Stimulated activated CD4-positive, alpha-beta T cell treated with anti-CD3 and anti-CD28 coated beads, Interleukin-12 subunit alpha, Interleukin-12 subunit beta, amount 100 ng/mL, for 24 hours (primary cell): ENCODE measurements around the gene PRSS21.
A peak's percentile ranks its signal among the peaks of the same experiment; 100 is the strongest.

Experiments used
- DNase-seq, 2 experiments: peaks; one replicate each; pipeline ENCODE4 v3.0.0-alpha.2; 2020; ENCODE audit warnings: low read depth in 2 of 2

The PRSS21 gene

DNA sequence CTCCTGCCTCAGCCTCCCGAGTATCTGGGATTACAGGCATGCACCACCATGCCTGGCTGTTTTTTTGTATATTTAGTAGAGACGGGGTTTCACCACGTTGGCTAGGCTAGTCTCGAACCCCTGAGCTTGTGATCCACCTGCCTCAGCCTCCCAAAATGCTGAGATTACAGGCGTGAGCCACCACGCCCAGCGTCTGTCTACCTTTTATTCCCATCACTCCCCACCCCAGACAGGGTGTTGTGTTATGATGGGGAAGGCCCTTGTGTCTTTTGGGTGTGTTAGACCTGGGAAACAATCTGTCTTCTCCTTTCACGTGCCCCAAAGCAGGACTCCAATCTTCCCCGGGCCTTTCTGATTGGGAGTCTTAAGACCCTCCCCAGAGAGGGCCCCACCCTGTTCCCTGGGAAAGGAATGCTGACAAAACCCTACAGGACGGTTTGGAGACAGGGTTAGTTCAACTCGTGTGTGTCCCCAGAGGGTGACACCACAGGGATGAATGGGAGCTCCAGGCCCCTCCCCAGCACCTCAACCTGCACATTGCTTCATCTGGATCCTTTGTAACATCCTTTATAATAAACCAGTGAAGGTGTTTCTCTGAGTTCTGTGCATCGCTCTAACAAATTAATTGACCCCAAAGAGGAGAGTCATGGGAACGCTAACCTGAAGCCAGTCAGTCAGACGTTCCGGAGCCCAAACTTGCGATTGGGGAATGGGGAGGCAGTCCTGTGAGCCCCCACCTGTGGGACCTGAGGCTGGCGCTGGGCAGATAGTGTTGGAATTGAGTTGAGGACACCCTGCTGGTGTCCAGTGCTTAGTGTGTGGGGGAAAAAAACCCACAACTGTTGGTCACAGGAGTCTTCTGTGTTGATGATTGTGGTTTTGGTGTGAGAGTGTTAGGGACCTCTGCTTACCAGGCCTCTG is 36.8 kb upstream of the PRSS21 start:
- no peak for DNase-seq

DNA sequence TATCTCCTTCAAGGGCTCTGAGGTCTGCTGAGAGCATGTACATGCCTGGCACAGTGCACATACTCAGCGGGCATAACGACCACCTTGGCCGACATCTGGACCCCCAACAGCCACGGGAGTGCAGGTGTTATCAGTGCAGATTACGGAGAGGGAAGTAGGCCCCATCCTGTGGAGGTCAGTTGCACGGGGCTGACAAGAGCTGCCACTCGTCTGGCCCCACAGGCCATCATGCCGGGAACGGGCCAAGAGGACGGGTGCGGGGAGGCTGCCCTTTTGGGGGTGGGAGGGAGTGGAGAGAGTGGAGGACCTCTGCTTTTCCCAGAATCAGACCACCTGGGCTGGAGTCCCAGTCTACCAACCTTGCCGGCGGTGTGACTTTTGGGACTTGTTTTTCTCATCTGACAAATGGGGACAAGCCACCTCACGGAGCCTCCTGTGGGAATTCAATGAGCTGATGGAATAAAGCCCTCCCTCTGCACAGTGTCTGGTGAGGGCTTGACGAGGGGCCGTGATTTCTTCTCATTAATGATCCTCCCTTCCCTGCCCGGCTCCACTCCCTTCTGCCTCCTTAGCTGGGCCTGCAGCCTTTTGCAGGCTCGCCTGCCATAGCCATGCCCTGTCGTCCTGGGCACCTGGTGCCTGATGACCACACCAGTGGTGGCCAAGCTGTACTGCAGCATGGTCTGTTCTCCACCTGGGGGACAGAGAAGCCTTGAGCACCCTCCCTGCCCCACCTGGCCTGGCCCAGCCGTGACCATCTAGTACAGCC is 34.3 kb upstream of the PRSS21 start:
- no peak for DNase-seq

DNA sequence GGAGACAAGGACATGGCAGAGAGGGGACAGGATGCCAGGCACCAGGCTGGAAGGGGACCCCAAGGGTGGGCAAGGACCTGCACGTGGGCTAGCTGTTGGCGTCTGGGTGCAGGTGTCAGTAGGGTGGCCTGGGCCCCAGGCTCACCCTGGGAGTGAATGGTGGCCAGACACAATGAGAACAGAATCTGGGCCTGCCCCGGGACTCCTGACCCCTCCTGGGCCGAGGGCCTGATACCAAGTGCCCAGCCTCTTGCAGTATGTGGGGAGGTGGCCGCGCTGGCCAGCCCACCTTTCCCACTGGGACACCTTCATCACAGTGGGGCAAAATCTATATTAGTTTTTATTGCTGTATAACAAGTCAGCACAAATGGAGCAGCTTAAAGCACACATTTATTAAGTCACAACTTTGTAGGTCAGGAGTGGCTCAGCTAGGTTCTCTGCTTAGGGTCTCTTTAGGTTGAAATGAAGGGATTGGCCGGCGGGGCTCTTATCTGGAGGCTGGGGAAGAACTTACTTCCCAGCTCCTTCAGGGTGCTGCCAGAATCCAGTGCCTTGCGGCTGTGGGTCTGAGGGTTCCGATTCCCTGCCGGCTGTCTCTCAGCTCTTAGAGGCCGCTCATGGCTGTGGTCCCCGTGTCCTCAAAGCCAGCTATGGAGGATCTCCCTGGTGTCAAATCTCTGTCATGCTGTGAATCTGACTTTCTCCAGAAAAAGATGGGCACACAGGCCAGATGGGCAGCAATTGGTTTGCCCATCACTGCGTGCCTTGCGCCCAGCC is 33.3 kb upstream of the PRSS21 start:
- DNase-seq, result no peak

DNA sequence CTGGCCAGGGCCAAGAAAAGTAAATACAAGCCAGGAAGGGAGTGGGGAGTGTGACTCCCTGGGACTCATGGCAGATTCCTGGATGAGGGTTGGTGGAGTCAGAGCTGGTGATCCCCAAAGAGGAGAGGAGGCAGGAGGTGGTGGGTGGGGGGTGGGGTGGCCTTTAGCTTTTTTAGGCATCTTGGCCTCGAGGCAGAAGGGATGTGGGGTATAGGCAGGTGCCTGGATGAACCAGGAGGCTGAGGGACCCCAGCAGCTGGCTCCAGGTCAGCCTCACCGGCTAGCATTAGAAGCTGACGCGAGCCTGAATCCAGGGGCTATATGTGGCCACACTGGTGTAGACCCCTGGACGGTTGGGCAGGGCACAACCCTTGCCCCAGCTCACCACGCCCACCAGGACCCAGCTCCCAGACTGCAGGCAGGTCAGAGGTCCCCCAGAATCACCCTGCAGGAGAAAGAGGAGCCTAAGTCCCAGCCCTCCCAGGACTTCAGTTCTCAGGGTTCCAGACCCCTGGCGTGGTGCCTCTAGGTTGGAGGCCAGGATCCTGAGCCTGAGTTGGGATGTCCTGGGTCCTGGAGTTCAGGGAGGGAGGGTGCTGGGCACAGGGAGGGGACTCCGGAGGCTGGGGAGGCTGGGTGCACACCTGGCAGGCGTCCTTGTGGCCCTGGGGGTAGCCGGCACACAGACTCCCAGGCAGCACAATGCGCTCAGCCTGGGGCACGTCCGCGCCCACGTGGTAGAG is 32.5 kb upstream of the PRSS21 start:
- no peak for DNase-seq

DNA sequence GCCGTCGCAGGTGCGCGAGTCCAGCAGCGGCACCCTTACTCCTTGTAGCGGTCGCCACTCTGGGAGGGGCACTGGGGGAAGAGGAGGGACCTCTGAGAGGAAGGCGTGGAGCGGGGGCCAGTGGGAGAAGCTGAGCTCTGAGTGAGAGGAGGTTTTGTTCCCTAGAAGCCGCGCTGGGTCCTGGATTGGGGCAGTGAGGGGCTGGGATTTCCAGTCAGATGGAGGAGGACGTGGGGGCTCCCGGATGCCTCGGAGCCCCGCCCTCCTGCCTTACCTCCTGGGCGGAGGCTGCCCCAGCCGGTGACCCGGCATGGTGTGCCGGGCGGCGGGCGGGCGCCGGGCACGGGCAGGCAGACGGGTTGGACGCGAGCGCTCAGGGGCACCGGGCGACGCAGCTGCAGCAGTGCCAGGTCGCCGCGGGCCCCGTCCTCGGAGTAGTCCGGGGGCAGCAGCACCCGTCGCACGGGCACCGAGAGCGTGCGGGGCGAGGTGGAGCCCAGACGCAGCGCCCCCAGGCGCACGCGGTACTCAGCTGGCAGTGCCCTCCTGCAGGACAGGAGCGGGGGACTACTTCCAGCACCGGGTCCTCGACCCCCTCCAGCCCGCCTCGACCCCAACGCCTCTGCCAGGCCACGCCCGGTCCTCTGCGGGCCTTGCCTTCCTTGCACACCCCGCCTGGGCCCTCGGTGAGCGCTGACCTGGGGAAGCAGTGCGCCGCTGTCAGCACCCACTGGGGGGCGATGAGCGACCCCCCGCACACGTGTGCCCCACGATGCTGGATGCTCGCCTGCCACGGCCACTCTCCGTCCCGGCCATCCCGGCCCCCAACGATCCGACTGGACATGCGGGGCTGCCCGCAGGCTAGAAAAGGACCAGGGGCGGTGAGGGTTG is 31.7 kb upstream of the PRSS21 start:
- DNase-seq, result peak in 1 of 2 experiments; percentile 54

DNA sequence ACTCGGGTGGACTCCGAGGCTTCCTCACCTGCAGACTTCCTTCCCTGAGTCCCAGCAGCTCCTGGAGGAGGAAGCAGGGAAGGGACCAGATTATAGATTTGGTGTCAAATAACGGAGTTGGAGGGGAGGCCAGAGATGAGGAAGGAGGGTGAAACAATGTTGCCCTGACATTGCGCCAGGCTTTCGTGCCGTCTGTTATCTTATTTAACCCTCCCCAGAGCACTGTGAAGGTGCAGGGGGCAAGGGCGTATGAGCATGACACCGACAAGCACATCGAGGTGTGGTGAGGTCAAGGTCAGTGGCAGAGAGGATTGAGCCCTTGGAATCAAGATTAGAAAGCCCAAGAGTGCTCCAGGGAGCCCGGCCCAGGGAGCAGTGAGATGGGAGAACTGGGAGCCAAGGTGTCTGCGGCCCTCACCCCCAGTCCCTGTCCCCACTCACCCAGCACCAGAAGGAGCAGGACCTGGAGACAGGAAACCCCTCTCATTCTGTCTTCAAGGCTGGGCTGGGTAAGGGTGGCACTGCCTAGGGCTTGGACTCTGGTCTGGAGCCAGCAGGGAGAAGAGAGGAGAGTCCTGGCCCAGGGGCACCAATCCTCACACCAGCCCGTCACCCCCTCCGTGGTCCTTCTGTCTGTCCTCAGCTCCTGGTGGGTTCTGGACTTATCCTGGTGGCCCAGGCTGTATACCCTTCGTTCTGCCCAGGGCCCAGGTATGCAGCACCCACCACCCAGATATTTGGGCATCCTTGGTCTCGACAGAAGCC is 30.8 kb upstream of the PRSS21 start:
- DNase-seq, result no peak

DNA sequence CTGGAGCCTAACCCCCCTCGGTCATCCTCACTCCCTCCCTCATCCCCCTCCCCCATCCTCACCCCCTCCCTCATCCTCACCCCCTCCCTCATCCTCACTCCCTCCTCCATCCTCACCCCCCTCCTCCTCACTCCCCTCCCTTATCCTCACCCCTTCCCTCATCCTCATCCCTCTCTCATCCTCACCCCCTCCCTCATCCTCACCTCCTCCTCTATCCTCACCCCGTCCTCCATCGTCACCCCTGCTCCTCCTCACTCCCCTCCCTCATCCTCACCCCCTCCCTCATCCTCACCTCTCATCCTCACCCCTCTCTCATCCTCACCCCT is 30.2 kb upstream of the PRSS21 start:
- DNase-seq, result no peak

DNA sequence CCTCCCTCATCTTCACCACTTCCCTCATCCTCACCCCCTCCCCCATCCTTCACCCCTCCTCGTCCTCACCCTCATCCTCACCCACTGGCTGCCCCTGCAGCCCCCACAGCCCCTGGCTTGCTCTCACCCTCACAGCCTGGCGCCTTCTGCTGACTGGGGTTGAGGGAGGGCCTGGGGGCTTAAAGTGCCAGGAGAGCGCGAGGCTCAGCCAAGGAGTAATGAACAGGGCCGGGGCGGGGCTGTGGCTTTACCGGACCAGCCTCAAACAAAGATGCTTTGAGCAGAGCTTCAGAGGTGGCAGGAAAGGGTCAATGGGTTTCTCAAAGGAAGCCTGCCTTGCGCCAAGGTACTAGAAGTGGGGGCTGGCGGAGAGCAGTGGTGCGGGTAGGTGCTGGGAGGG is 29.6 kb upstream of the PRSS21 start, which contains the start of gene PRSS33:
Gene PRSS33 (minus strand): TSS at position 155 of the 400 bp plus-strand sequence. CDS start 1,013 bp downstream, outside the sequence.
- no peak for DNase-seq

DNA sequence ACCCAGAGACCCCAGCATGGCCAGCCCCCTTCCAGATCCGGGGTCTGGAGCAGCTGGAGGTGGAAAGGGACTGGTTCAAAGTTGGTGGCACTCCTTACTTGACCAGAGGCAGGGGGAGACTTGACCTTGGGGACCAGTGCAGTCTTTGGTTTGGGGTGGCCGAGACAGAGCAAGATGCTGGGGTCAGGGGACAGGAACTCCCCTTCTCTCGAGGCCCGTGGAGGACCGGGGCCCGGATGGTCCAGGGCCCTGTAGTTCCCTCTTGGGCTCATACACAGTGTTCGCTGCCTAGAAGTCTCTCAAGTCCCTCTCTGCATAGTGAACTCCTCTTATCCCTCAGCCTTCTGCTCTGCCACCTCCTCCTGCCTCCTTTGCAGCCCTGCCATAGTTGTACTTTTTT is 29.1 kb upstream of the PRSS21 start:
- no peak for DNase-seq

DNA sequence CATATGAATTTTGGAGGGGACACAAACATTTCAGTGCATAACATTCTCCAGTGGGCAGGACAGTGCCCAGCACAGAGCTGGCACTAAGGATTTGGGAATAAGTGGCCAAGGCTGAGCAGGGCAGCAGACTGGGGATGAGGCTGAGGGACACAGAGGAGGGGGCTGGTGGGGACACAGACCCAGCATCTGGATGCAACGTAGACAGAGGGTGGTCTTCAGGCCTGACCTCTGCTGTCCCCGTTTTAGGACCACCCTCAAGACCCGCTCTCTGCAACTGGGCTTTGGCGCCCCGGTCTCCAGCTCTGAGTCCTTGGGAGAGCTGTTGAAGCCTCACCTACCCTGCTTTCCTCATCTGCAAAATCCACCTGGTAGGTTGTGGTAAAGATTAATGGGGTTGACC is 26.4 kb upstream of the PRSS21 start:
- no peak for DNase-seq

DNA sequence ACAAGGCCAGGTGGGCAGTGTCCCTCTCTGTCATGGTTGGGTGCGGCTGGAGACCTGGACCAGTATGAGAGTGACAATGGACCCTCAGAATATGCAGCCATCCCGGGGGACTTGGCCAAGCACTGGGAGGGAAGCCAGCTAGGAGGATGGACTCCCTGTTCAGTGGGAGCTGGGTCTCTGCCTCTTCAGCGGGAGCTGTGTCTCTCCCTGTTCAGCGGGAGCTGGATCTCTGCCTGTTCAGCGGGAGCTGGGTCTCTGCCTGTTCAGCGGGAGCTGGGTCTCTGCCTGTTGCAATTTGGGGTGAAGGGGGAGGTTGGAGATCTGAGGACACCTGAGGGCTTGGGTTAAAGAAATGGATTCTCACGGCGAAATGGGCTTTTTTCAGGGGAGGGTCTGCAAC is 25.9 kb upstream of the PRSS21 start:
- DNase-seq, result no peak

DNA sequence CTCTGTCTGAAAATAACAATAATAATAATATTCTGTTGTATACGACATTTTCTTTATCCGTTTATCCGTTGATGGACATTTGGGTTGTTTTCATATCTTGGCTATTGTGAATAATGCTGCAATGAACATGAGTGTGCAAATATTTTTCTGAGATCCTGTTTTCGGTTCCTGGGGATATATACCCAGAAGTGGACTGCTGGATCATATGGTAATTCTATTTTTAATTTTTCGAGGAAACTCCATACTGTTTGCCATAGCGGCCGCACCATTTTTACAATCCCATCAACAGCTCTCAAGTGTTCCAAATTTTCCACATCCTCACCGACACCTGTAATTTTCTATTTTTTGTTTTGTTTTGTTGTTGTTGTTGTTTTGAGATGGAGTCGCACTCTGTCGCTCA is 24.1 kb upstream of the PRSS21 start:
- no peak for DNase-seq

DNA sequence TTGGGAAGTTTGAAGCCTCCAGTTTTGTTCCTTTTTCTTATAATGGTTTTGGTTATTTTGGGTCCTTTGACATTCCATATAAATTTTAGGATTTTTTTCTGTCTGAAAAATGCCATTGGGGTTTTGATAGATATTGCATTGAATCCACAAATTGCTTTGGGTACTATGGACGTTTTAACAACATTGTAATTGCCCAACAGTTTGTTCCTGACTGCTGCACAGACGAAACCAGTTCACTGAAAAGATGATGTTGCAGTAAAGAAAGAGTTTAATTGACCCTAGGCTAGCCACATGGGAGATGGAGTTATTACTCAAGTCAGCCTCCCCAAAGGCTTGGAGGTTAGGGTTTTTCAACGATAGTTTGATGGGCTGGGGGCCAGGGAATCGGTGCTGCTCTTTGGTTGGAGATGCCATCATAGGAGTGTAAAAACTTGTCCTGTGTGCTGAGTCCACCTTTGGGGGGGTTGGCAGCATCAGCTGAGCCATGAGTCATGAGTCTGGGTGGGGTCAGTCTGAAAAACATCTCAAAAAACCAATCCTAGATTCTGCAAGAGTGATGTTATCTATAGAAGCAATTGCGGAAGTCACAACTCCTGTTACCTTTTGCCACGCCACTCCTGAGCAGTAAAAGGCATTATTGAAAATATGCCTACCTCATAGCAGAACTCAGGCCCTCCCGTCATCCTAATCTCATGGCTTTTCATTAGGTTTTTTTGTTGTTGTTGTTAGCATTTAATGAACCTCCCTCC is 21.5 kb upstream of the PRSS21 start:
- no peak for DNase-seq

DNA sequence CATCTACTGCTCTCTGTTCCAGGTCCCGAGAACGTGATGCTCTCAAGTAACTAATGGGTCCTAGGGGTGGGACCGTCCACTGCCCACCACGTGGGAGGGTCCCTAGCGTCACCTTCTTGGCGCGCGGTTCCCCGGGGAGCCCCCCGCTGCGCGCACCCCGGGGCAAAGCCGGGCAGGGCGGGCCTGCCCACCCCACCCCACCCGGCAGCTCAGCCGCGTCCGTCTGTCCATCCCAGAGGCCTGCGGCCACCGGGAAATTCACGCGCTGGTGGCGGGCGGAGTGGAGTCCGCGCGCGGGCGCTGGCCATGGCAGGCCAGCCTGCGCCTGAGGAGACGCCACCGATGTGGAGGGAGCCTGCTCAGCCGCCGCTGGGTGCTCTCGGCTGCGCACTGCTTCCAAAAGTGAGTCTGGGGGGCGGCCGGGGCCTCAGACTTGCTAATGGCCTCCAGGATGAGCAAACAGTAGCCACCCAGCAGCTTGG is 18.3 kb upstream of the PRSS21 start:
- DNase-seq, result no peak

DNA sequence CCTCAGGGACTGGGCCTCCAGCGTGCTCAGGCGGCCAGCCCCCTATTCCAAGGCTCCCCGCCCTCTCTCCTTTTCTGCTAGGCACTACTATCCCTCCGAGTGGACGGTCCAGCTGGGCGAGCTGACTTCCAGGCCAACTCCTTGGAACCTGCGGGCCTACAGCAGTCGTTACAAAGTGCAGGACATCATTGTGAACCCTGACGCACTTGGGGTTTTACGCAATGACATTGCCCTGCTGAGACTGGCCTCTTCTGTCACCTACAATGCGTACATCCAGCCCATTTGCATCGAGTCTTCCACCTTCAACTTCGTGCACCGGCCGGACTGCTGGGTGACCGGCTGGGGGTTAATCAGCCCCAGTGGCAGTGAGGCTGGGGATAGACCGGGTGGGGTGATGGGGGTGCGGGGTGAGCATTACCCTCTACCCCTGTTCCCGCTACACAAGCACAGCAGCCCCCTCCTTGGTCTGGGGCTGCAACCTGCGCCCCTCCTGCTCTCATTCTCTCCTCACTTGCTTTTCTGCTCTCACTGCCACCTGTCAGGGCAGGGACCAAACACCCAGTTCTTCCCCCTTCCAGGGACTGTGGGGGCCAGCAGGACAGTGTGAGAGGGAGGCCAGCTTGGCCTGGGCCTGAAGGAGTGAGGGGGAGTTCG is 17.7 kb upstream of the PRSS21 start:
- DNase-seq, result no peak

DNA sequence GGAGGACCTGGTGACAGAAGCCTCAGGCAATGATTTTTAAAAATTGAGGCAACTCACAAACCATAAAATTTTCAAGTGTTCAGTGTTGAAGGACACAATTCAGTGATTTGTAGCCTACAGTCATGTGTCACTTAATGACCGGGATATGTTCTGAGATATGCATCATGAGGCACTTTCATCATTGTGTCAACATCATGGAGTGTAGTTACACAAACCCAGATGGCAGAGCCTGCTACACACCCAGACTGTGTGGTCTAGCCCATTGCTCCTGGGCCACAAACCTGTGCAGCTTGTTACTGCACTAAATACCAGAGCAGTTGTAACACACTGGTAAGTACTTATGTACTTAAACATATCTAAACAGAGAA is 17.2 kb upstream of the PRSS21 start:
- no peak for DNase-seq

DNA sequence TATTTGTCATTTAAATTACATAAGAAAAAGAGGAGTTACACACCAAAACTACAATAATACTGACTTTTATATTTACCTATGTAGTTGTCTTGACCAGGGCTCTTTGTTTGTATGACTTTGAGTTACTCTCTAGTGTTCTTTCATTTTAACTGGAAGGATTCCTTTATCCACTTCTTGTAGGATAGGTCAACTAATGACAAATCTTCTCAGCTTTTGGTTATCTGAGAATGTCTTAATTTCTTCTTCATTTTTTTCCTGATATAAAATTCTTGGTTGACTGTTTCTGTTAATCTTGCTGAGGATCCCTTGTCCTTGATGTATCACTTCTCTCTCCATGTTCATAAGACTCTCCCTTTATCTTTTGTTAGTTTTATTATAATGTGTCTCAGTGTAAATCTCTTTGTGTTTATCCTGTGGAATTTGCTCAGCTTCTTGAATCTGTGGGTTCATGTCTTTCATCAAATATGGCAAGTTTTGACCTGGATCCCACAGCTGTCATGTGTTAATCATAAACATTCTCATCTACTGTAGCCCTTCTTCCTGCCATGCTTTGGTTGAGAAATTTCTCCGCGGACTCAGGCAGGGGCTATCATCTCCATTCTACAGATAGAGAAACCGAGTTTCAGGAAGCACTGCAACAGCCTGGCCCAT is 13.4 kb upstream of the PRSS21 start:
- DNase-seq, result no peak

DNA sequence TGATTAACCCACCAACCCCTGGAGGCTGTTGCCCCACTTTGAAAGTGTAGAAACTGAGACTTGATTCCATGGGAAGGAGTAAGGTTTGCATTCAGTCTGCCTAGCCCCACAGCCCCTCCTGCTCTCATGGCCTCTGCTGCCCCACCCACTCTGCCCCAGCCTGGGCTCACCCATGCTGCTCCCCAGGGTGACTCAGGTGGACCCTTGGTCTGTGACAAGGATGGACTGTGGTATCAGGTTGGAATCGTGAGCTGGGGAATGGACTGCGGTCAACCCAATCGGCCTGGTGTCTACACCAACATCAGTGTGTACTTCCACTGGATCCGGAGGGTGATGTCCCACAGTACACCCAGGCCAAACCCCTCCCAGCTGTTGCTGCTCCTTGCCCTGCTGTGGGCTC is 12.3 kb upstream of the PRSS21 start:
- DNase-seq, result no peak
